ENCODE measurements around the gene SMYD5. TPM values are rescaled to one million over a fixed set of nuclear protein-coding genes. Genes with fewer than 3 reads are reported as not detected.

Gene SMYD5
- total RNA-seq, 6 experiments from 2014 or later, result 5.3 to 12.2 (median 9.4) TPM

- H3K27me3 ChIP-seq, result no peaks in the 10 kb centered on the region
- ATAC-seq (no peak), DNase-seq (peak in 1 of 3 donors; percentile 7)
- H3K36me3 ChIP-seq, result peaks cover 0 to 24% (median 10%) of the 10 kb centered on the region in 4 donors
- no peak overlapping the region for H3K4me3 ChIP-seq
- H3K9me3 ChIP-seq, result no peaks in the 10 kb centered on the region
- H3K27ac ChIP-seq, result no peak overlapping the region
- intact Hi-C loops (cut with DNase I), result no loop called here
- H3K4me1 ChIP-seq, result no peaks in the 10 kb centered on the region
- no peak for TF ChIP-seq CTCF (IDR thresholded peaks at IDR 0.05)
- TF ChIP-seq POLR2A (IDR thresholded peaks at IDR 0.05), result no peak
Measured at GRCh38 chr2:73218298-73218697, 4.3 kb downstream of the SMYD5 start.

GRCh38 chr2:73223821-73224220, 9.8 kb downstream of the SMYD5 start:
- ATAC-seq, result no peak
- DNase-seq, result no peak
- Histone ChIP-seq H3K27ac (no peak overlapping the region), H3K36me3 (peaks cover 0 to 29% (median 11%) of the 10 kb centered on the region in 4 donors), H3K4me1 (no peaks in the 10 kb centered on the region), H3K27me3 (no peaks in the 10 kb centered on the region), H3K4me3 (no peak overlapping the region), H3K9me3 (no peaks in the 10 kb centered on the region)
- TF ChIP-seq CTCF (IDR thresholded peaks at IDR 0.05), result no peak
- no peak for TF ChIP-seq POLR2A (IDR thresholded peaks at IDR 0.05)
- 88% methylated on average over 4 of the region's 4 CpGs for WGBS (ENCODE audit: insufficient coverage, low coverage, low lambda C conversion rate, missing lambda C conversion rate)
- intact Hi-C loops (cut with DNase I), result no loop called here

GRCh38 chr2:73225513-73226360, 11.7 kb downstream of the SMYD5 start:
- intact Hi-C loops (cut with DNase I), result no loop called here
- Histone ChIP-seq H3K27me3 (no peaks in the 10 kb centered on the region), H3K36me3 (peaks cover 0 to 28% (median 13%) of the 10 kb centered on the region in 4 donors), H3K4me1 (no peaks in the 10 kb centered on the region), H3K4me3 (no peak overlapping the region), H3K27ac (no peak overlapping the region), H3K9me3 (no peaks in the 10 kb centered on the region)
- TF ChIP-seq POLR2A (IDR thresholded peaks at IDR 0.05), result no peak
- TF ChIP-seq CTCF (IDR thresholded peaks at IDR 0.05), result no peak
- DNase-seq, result peak in 1 of 3 donors; percentile 47
- 52% methylated on average over 4 of the region's 9 CpGs for WGBS (ENCODE audit: insufficient coverage, low coverage, low lambda C conversion rate, missing lambda C conversion rate)
- peak; percentile 37 to 60 (median 44) for ATAC-seq

- ATAC-seq (no peak), DNase-seq (no peak)
- 100% methylated on average over 1 of the region's 3 CpGs for WGBS (ENCODE audit: insufficient coverage, low coverage, low lambda C conversion rate, missing lambda C conversion rate)
- TF ChIP-seq CTCF (IDR thresholded peaks at IDR 0.05) (no peak), POLR2A (IDR thresholded peaks at IDR 0.05) (no peak)
- Histone ChIP-seq H3K27me3 (no peaks in the 10 kb centered on the region), H3K9me3 (no peaks in the 10 kb centered on the region), H3K27ac (no peak overlapping the region), H3K4me3 (no peak overlapping the region), H3K36me3 (peaks cover 0 to 15% (median 7%) of the 10 kb centered on the region in 4 donors), H3K4me1 (no peaks in the 10 kb centered on the region)
- intact Hi-C loops (cut with DNase I), result no loop called here
Measured at GRCh38 chr2:73227086-73227485, 13.0 kb downstream of the SMYD5 start.

All from right lobe of liver (tissue), 6 donors.